ENCODE results near the gene DLGAP4.

DNA sequence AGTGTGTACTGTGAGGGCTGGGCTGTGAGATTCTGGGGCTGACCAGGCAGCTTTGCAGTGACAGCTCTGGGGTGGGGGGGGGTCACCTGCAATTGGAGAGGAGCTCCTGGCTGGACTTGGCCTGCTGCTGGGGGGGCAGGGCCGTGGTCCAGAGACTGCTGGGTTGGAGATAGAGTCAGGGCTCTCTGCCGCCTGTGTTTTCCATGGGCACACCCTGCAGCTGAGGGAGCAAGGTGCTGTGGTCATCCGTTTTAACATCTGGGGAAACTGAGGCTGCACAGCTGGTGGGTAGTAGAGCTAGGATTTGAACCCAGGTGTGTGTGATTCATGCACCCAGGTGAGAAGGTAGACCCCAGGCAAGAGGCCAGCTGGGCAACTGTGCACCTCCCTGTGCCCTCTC lies 7.3 kb downstream of the DLGAP4 start:
- TF ChIP-seq, protein P1, sequence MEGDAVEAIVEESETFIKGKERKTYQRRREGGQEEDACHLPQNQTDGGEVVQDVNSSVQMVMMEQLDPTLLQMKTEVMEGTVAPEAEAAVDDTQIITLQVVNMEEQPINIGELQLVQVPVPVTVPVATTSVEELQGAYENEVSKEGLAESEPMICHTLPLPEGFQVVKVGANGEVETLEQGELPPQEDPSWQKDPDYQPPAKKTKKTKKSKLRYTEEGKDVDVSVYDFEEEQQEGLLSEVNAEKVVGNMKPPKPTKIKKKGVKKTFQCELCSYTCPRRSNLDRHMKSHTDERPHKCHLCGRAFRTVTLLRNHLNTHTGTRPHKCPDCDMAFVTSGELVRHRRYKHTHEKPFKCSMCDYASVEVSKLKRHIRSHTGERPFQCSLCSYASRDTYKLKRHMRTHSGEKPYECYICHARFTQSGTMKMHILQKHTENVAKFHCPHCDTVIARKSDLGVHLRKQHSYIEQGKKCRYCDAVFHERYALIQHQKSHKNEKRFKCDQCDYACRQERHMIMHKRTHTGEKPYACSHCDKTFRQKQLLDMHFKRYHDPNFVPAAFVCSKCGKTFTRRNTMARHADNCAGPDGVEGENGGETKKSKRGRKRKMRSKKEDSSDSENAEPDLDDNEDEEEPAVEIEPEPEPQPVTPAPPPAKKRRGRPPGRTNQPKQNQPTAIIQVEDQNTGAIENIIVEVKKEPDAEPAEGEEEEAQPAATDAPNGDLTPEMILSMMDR (IDR thresholded peaks at IDR 0.05): no peak
- TF ChIP-seq EP300 (IDR thresholded peaks at IDR 0.05; ENCODE audit: low read depth): no peak
- TF ChIP-seq POLR2A (IDR thresholded peaks at IDR 0.05): no peak
- no peak for TF ChIP-seq POLR2AphosphoS5 (IDR thresholded peaks at IDR 0.05)
